ENCODE data around the gene TENM4. TPM values are rescaled to one million over a fixed set of nuclear protein-coding genes. Genes with fewer than 3 reads are reported as not detected.

The TENM4 gene
- total RNA-seq, 4 donors from 2014 or later = 4.0 to 14.6 (median 4.5) TPM

DNA sequence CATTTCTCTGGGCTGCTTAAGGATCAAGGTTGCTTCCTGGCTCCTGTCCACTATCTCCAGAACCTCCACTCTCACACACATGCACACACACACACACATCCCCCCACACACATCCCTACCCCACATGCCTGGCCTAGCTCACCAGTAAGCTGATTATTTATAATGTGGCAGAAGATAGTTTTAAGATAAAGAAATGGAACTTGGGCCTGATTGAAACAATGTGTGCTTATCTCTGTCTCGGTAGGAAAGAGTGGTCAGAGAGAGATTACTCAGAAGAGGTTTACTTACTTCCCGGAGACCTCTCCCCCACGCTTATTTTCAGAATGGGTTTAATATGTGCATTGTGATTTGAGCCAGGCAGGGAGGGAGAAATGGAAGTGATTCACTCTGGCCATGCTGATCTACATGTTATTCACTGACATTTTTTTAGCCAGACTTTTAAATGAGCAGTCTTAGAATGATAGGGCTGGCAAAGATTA is 422.4 kb downstream of the TENM4 start:
- TF ChIP-seq, protein P1, sequence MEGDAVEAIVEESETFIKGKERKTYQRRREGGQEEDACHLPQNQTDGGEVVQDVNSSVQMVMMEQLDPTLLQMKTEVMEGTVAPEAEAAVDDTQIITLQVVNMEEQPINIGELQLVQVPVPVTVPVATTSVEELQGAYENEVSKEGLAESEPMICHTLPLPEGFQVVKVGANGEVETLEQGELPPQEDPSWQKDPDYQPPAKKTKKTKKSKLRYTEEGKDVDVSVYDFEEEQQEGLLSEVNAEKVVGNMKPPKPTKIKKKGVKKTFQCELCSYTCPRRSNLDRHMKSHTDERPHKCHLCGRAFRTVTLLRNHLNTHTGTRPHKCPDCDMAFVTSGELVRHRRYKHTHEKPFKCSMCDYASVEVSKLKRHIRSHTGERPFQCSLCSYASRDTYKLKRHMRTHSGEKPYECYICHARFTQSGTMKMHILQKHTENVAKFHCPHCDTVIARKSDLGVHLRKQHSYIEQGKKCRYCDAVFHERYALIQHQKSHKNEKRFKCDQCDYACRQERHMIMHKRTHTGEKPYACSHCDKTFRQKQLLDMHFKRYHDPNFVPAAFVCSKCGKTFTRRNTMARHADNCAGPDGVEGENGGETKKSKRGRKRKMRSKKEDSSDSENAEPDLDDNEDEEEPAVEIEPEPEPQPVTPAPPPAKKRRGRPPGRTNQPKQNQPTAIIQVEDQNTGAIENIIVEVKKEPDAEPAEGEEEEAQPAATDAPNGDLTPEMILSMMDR (IDR thresholded peaks at IDR 0.05; ENCODE audit: low read depth) = no peak

DNA sequence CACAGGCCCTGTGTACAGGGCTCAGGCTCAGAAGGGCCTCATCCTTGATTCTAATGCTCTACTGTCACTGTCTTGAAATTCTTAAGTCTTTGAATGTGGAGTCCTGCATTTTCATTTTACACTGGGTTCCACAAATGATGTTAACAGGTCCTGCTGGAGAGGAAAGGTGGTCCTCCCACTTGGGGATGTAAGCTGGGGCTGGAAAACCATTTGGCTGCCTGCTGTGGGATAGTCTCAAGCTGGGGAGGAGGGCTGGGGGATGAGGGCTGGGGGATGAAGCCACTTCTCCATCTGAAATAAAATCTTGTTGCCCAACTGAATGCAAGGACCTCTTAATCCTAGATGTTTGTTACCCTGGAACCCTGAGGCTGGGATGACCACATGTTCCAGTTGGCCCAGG is 423.0 kb downstream of the TENM4 start:
- TF ChIP-seq, protein P1 (IDR thresholded peaks at IDR 0.05; ENCODE audit: low read depth) = no peak

DNA sequence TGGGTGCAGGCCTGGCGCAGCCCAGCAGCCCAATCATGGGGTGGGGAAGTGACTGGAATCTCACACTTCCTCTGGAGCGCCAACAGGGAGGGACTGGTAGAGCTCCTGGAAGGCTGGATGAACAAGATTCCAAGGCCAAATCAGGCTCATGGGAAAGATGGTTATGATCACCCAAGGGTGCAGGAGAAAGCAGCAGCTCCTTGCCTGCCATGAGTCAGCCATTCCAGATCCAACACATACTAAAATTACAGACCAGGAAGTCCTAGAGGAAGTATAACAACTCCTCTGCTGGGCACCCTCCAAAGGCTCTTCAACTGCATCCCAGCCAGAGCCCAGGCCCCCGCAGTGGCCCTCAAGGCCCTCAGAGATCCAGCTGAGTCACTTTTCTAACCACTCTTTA is 427.3 kb downstream of the TENM4 start:
- TF ChIP-seq, protein P1 (IDR thresholded peaks at IDR 0.05; ENCODE audit: low read depth) = no peak

DNA sequence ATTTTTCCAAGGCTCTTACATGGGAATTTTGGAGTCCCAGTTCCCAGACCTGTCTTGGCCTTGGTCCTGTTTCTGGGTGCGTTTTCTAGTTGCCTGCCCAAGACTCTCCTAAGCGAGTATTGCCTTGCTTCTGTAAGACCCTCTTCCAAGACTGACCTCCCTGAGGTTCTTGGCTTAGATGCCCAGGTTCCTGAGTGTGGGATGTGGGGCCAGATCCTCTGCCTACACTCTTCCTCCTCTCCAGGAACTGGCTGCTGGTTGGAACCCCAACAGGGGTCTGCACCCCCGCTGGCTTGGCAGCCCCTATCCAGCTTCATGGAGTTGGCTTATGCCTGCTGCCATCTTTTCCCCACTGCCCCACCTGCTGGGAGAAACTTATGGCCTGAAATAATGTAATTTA is 429.5 kb downstream of the TENM4 start:
- TF ChIP-seq, protein P1 (IDR thresholded peaks at IDR 0.05; ENCODE audit: low read depth) = no peak

DNA sequence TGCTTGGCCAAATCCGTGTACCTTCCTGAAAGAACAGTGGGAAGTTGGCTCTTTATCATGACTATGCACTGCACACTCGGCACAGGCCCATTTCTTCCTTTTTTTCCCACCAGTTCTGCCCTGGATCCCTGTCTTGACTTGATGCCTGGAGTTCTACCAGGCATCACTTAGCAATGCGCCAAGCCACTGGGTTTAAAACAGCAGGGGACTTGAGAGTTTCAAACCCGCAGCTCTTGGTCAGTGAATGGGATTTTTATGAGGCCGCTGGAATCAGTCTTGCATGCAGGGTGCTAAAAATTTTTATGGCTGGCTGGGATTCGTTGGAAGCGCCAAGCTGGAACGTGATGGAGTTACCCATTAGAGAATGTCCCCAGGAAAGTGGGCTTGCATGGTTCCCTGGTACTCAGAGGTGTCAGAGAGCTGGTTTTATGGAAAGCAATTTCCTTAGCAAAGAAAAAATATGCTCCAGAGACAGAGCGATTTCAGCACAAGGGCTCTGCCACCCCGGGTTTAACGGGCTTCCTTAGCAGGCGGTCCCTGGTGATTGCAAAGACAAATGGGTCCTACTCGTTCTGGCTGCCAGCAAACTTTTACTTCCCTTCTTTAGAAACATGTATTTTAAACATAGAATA is 432.9 kb downstream of the TENM4 start:
- TF ChIP-seq, protein P1 (IDR thresholded peaks at IDR 0.05; ENCODE audit: low read depth) = no peak

DNA sequence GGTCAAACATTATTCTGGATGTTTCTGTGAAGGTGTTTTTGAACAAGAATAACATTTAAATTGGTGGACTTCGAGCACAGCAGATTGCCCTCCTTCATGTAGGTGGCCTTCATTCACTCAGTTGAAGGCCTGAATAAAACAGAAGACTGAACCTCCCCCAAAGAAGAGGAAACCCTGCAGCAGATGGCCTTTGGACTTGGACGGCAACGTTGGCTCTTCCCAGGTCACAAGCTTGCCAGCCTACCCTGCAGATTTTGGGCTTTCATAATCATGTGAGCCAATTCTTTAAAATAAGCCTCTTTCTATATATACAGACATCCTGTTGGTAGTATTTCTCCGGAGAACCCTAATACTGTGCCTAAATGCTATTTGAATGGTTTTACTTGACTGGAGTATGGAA is 434.0 kb downstream of the TENM4 start:
- TF ChIP-seq, protein P1 (IDR thresholded peaks at IDR 0.05; ENCODE audit: low read depth) = no peak

DNA sequence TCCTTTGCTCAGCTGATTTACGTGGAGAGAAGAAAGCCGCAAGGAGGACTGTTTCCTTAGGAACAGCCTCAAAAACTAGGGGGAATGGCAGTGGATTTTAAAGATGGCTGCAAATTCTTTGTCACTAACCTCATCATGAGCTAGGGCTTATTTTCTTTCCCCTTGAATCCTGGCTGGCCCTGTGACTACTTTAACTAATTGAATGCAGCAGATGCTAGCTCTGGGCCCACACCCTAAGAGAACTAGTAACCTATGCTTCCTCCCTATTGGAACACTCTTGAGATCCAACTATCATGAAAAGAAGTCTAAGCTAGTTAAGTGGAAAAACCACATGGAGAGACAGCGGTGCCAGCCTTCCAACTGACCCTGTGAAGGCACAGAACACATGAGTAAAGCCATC is 444.8 kb downstream of the TENM4 start:
- TF ChIP-seq, protein P1 (IDR thresholded peaks at IDR 0.05; ENCODE audit: low read depth) = no peak

Measured in subcutaneous adipose tissue (tissue), 4 donors.